SK-N-MC (cell line): ENCODE measurements around the gene SDK1.

ENCODE experiments used
- EZH2 ChIP-seq: fragments of 200-600 bp; sonication (generic); IDR thresholded peaks from one replicate; pipeline ENCODE4 v1.6.1; 2017; ENCODE audit warnings: antibody characterized with exemption
- FOXP2 ChIP-seq: optimal IDR thresholded peaks from 2 replicates; pipeline ENCODE3; 2011; ENCODE audit warnings: mild to moderate bottlenecking, moderate library complexity; ENCODE audit not compliant: insufficient read depth; ENCODE audit errors: extremely low read length, control extremely low read depth
- POLR2AphosphoS5 ChIP-seq: IDR thresholded peaks from 2 replicates; pipeline ENCODE4 v1.6.1; 2012; ENCODE audit warnings: mild to moderate bottlenecking, low read depth, low read length, borderline replicate concordance

- TF ChIP-seq POLR2AphosphoS5 (no peak), EZH2 (no peak), FOXP2 (no peak)
Measured at GRCh38 chr7:3910054-3910453, 609.0 kb downstream of the SDK1 start.
